ENCODE results near the gene SASH3.

SASH3 gene

GRCh38 chrX:129781680-129782495 is 2.1 kb downstream of the SASH3 start:
- in situ Hi-C loops (cut with HindIII; ENCODE audit: low sequenced_read_pairs) = no loop called here
- DNase-seq (ENCODE audit: low read depth, low spot score) = no peak
- TF ChIP-seq CTCF (IDR thresholded peaks at IDR 0.05; ENCODE audit: low read depth, low read length) = no peak
- no peak overlapping the region for H3K4me3 ChIP-seq (ENCODE audit: low read depth, low read length)

GRCh38 chrX:129782706-129783105 is 3.0 kb downstream of the SASH3 start:
- in situ Hi-C loops (cut with HindIII; ENCODE audit: low sequenced_read_pairs) = no loop called here
- TF ChIP-seq CTCF (IDR thresholded peaks at IDR 0.05; ENCODE audit: low read depth, low read length) = no peak
- H3K4me3 ChIP-seq (ENCODE audit: low read depth, low read length) = no peak overlapping the region
- DNase-seq (ENCODE audit: low read depth, low spot score) = no peak

- H3K4me3 ChIP-seq (ENCODE audit: low read depth, low read length) = no peak overlapping the region
- no peak for DNase-seq (ENCODE audit: low read depth, low spot score)
- in situ Hi-C loops (cut with HindIII; ENCODE audit: low sequenced_read_pairs) = no loop called here
- TF ChIP-seq CTCF (IDR thresholded peaks at IDR 0.05; ENCODE audit: low read depth, low read length) = no peak
Observed at GRCh38 chrX:129783291-129783713, 3.6 kb downstream of the SASH3 start.

GRCh38 chrX:129784371-129784770 is 4.6 kb downstream of the SASH3 start:
- no peak for DNase-seq (ENCODE audit: low read depth, low spot score)
- in situ Hi-C loops (cut with HindIII; ENCODE audit: low sequenced_read_pairs) = no loop called here
- no peak for TF ChIP-seq CTCF (IDR thresholded peaks at IDR 0.05; ENCODE audit: low read depth, low read length)
- H3K4me3 ChIP-seq (ENCODE audit: low read depth, low read length) = no peak overlapping the region

GRCh38 chrX:129785160-129785947 is 5.6 kb downstream of the SASH3 start:
- no peak for DNase-seq (ENCODE audit: low read depth, low spot score)
- no peak overlapping the region for H3K4me3 ChIP-seq (ENCODE audit: low read depth, low read length)
- no peak for TF ChIP-seq CTCF (IDR thresholded peaks at IDR 0.05; ENCODE audit: low read depth, low read length)
- in situ Hi-C loops (cut with HindIII; ENCODE audit: low sequenced_read_pairs) = no loop called here

GRCh38 chrX:129786210-129786651 is 6.5 kb downstream of the SASH3 start:
- DNase-seq (ENCODE audit: low read depth, low spot score) = no peak
- H3K4me3 ChIP-seq (ENCODE audit: low read depth, low read length) = no peak overlapping the region
- in situ Hi-C loops (cut with HindIII; ENCODE audit: low sequenced_read_pairs) = no loop called here
- no peak for TF ChIP-seq CTCF (IDR thresholded peaks at IDR 0.05; ENCODE audit: low read depth, low read length)
